Ascending aorta (tissue), 2 donors: ENCODE results near the gene DYNLT3. TPM values are rescaled to one million over a fixed set of nuclear protein-coding genes. Genes with fewer than 3 reads are reported as not detected.
A peak's percentile ranks its signal among the peaks of the same experiment; 100 is the strongest.

ENCODE experiments used
- DNase-seq, 2 donors: peaks; one replicate each; pipeline ENCODE4 v3.0.0-alpha.2; 2019; ENCODE audit warnings: low spot score in 2 of 2
- H3K27ac ChIP-seq, 2 donors: fragments of 200-600 bp; sonication (generic); one replicate each; pipeline ENCODE4 v1.5.1; 2016 to 2017; ENCODE audit warnings: mild to moderate bottlenecking in 1 of 2
- H3K27me3 ChIP-seq: fragments of 200-600 bp; sonication (generic); one replicate; pipeline ENCODE4 v1.5.1; 2017
- H3K36me3 ChIP-seq, 2 donors: fragments of 200-600 bp; sonication (generic); one replicate each; pipeline ENCODE4 v1.5.1; 2016
- H3K4me1 ChIP-seq, 2 donors: fragments of 200-600 bp; sonication (generic); one replicate each; pipeline ENCODE4 v1.5.1; 2016 to 2017; ENCODE audit warnings: mild to moderate bottlenecking in 1 of 2
- H3K4me3 ChIP-seq, 2 donors: fragments of 200-600 bp; sonication (generic); one replicate each; pipeline ENCODE4 v1.5.1; 2016 to 2017; ENCODE audit warnings: mild to moderate bottlenecking in 1 of 2
- H3K9me3 ChIP-seq, 2 donors: fragments of 200-600 bp; sonication (generic); one replicate each; pipeline ENCODE4 v1.5.1; 2016
- intact Hi-C: fragments of 100-400 bp; cut with DNase I; formaldehyde crosslinking; loops from one replicate; pipeline ENCODE4 v1.15.1; 2023
- total RNA-seq: library from RNA; depleted of rRNA; stranded (reverse); fragments of >200 nt; gene quantifications from one replicate; pipeline ENCODE4 v1.1.0, GENCODE V29; 2016
- TF ChIP-seq, protein P1 (sequence below), 3 experiments: fragments of 200-600 bp in 2 of 3; fragments of 450-650 bp in 1 of 3; sonication (generic) in 2 of 3; IDR thresholded peaks; one replicate each; pipeline ENCODE4 v1.5.1; 2016 to 2019; ENCODE audit warnings: antibody characterized with exemption in 3 of 3, mild to moderate bottlenecking in 1 of 3, moderate library complexity in 1 of 3

The DYNLT3 gene
- total RNA-seq, 1 donor from 2014 or later, result 32.2 TPM

DNA sequence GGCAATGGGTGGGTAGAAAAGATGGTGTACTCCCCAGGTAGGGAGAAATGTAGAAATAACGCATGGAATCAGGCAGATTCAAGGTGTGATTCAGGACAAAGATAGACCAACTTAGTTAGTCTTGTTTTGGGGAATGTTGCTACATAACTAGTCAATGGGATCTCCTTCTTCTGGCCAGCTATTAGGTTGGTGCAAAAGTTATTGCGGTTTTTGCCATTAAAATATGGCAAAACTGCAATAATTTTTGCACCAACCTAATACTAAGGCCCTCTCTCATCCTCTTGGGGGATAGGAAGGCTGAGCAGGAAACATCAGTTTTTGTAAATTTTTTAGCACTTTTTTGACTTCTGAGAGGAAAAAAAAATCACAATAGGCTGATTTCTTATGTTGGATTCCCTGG, 44.3 kb downstream of the DYNLT3 start:
- DNase-seq, result no peak
- Histone ChIP-seq H3K4me3 (no peak overlapping the region), H3K9me3 (no peaks in the 10 kb centered on the region), H3K36me3 (no peaks in the 10 kb centered on the region), H3K27ac (no peak overlapping the region), H3K27me3 (no peaks in the 10 kb centered on the region), H3K4me1 (no peaks in the 10 kb centered on the region)
- TF ChIP-seq, protein P1, sequence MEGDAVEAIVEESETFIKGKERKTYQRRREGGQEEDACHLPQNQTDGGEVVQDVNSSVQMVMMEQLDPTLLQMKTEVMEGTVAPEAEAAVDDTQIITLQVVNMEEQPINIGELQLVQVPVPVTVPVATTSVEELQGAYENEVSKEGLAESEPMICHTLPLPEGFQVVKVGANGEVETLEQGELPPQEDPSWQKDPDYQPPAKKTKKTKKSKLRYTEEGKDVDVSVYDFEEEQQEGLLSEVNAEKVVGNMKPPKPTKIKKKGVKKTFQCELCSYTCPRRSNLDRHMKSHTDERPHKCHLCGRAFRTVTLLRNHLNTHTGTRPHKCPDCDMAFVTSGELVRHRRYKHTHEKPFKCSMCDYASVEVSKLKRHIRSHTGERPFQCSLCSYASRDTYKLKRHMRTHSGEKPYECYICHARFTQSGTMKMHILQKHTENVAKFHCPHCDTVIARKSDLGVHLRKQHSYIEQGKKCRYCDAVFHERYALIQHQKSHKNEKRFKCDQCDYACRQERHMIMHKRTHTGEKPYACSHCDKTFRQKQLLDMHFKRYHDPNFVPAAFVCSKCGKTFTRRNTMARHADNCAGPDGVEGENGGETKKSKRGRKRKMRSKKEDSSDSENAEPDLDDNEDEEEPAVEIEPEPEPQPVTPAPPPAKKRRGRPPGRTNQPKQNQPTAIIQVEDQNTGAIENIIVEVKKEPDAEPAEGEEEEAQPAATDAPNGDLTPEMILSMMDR (IDR thresholded peaks at IDR 0.05), result no peak
- intact Hi-C loops, result no loop called here

DNA sequence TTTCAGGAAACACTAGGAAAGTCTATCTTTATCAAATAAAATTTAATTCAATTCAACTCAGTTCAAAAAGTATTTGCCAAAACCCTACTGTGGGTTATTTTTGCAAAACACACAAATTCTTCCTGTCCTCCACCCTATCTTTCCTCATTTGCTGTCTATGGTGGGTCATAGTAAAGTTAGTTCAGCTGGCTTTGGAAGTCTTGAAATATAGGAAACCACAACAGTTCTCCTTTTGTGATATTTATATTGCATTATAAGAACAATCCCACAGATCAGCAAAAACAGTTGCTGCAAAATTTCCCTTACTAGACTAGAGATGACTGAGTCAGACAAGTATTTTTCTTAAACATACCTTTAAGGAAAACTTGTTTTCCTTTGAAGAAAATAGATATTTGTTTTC, 45.3 kb downstream of the DYNLT3 start:
- H3K4me1 ChIP-seq, result no peaks in the 10 kb centered on the region
- intact Hi-C loops, result no loop called here
- H3K9me3 ChIP-seq, result no peaks in the 10 kb centered on the region

DNA sequence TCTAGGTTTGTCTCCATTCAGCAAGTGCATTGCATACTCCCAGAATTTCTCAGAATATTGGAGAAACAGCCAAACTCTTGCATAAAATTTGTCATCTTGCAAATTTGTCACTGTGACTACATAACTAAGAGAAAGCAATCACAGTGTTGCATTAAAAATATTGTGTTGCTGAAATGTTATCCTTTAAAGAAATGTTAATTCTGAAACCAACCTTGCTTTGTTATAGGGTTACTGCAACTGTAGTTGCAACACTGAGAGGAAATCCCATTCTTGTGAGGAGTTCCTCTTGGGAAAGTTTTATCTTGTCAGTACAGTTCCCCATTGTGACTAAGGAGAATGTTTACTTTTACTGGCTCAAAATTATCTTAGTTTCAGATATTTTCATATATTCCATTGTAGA, 46.7 kb downstream of the DYNLT3 start:
- DNase-seq, result no peak
- Histone ChIP-seq H3K27ac (no peak overlapping the region), H3K4me1 (no peaks in the 10 kb centered on the region), H3K36me3 (no peaks in the 10 kb centered on the region), H3K9me3 (no peaks in the 10 kb centered on the region), H3K4me3 (no peak overlapping the region), H3K27me3 (no peaks in the 10 kb centered on the region)
- intact Hi-C loops, result no loop called here
- TF ChIP-seq, protein P1 (IDR thresholded peaks at IDR 0.05), result no peak

More for the DNA sequence above, 45.3 kb downstream of the DYNLT3 start:
- DNase-seq, result no peak
- Histone ChIP-seq H3K27me3 (no peaks in the 10 kb centered on the region), H3K4me3 (no peak overlapping the region), H3K27ac (no peak overlapping the region), H3K36me3 (no peaks in the 10 kb centered on the region)
- TF ChIP-seq, protein P1 (IDR thresholded peaks at IDR 0.05), result no peak

DNA sequence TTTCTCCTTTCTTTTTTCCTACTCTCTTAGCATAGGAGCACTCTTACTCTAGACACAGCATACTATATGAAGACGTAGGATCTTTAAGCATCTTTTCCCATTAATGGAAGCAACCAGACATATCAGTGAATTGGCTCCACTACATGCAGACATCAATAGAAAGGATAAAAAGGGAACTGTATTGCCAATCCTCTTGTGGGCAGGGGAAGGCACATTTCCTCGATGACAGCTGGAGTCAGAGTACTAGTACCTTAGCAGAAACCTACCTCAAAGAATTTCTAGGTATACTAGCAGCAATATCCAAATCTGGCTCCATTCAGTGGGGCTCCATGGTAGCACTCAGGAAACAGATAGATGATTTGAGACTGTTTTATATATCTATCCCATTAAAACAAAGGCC, 47.4 kb downstream of the DYNLT3 start:
- H3K27me3 ChIP-seq, result no peaks in the 10 kb centered on the region
- TF ChIP-seq, protein P1 (IDR thresholded peaks at IDR 0.05), result no peak
- DNase-seq, result no peak
- no peaks in the 10 kb centered on the region for H3K36me3 ChIP-seq
- no peak overlapping the region for H3K27ac ChIP-seq
- H3K9me3 ChIP-seq, result no peaks in the 10 kb centered on the region
- no peaks in the 10 kb centered on the region for H3K4me1 ChIP-seq
- intact Hi-C loops, result no loop called here
- H3K4me3 ChIP-seq, result no peak overlapping the region

DNA sequence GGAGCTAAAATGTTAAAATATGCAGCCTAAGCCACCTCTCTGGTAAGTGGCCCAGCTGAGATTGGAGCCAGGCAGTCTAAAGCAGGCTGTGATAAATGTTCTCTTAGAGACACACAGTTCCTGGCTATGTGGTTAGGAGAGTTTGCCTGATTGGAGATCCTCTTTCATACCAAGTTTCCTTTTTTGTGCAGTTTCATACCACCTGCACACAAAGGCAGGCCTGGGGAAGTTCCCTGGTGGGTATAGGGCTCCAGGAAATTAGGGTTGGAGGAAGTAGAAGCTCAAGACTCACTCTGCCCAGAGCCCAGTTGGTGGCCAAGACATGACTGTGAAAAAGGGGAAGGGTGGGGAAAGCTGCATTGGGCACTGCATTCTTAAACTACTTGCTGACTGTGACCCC, 50.6 kb downstream of the DYNLT3 start:
- no peaks in the 10 kb centered on the region for H3K4me1 ChIP-seq
- TF ChIP-seq, protein P1 (IDR thresholded peaks at IDR 0.05), result no peak
- H3K27me3 ChIP-seq, result no peaks in the 10 kb centered on the region
- no peak overlapping the region for H3K4me3 ChIP-seq
- H3K27ac ChIP-seq, result no peak overlapping the region
- intact Hi-C loops, result no loop called here
- H3K9me3 ChIP-seq, result no peaks in the 10 kb centered on the region
- peak in 1 of 2 donors; percentile 65 for DNase-seq
- no peaks in the 10 kb centered on the region for H3K36me3 ChIP-seq

DNA sequence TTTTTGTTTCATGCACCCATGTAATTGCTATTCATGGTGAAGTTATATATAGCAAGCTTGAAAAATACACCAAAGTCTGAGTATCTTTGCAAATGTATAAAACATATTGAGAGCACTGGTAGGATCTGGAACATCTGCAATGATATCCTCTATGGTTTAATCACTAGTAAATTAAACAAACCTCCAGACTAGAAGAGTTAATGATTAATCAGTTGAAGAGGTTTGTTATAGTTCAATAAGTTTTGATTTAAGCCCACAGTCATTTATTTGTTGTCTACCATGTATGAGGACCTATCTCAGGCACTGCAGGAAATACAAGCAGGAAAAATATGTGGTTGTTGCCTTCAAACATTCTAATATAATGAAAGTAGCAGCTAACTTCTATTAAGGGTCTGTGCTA, 51.1 kb downstream of the DYNLT3 start:
- H3K27me3 ChIP-seq, result no peaks in the 10 kb centered on the region
- intact Hi-C loops, result no loop called here
- no peak overlapping the region for H3K27ac ChIP-seq
- no peaks in the 10 kb centered on the region for H3K9me3 ChIP-seq
- no peaks in the 10 kb centered on the region for H3K36me3 ChIP-seq
- TF ChIP-seq, protein P1 (IDR thresholded peaks at IDR 0.05), result no peak
- no peak overlapping the region for H3K4me3 ChIP-seq
- no peaks in the 10 kb centered on the region for H3K4me1 ChIP-seq
- DNase-seq, result no peak
